HFF-Myc (cell line): Measurements from ENCODE around the gene ANO1.

Source experiments
- DNase-seq: peaks from one replicate; pipeline ENCODE4 v3.0.0-alpha.2; 2011; ENCODE audit warnings: low read depth; ENCODE audit errors: extremely low read depth
- H3K4me3 ChIP-seq: replicated peaks from 2 replicates; pipeline ENCODE4 v1.5.1; 2011; ENCODE audit warnings: low read depth, mild to moderate bottlenecking, control low read depth, low read length
- CTCF ChIP-seq: IDR thresholded peaks from 2 replicates; pipeline ENCODE4 v1.5.1; 2012; ENCODE audit warnings: mild to moderate bottlenecking, low read depth, low read length, control low read depth; ENCODE audit errors: missing control alignments

ANO1 gene

GRCh38 chr11:70225681-70226177 lies 147.6 kb downstream of the ANO1 start:
- no peak overlapping the region for H3K4me3 ChIP-seq
- DNase-seq: no peak
- TF ChIP-seq CTCF: no peak

GRCh38 chr11:70226183-70226582 lies 148.1 kb downstream of the ANO1 start:
- TF ChIP-seq CTCF: no peak
- DNase-seq: no peak
- H3K4me3 ChIP-seq: no peak overlapping the region

- no peak overlapping the region for H3K4me3 ChIP-seq
- no peak for DNase-seq
- TF ChIP-seq CTCF: peak; percentile 42
Observed at GRCh38 chr11:70226967-70227366, 148.8 kb downstream of the ANO1 start.

- H3K4me3 ChIP-seq: no peak overlapping the region
- TF ChIP-seq CTCF: no peak
- DNase-seq: no peak
Observed at GRCh38 chr11:70229737-70230136, 151.6 kb downstream of the ANO1 start.

GRCh38 chr11:70230151-70230839 lies 152.2 kb downstream of the ANO1 start:
- TF ChIP-seq CTCF: no peak
- no peak for DNase-seq
- no peak overlapping the region for H3K4me3 ChIP-seq

GRCh38 chr11:70230840-70231710 lies 153.0 kb downstream of the ANO1 start:
- TF ChIP-seq CTCF: no peak
- H3K4me3 ChIP-seq: no peak overlapping the region
- DNase-seq: no peak
